ENCODE data around the gene LTBP3. TPM values are rescaled to one million over a fixed set of nuclear protein-coding genes. Genes with fewer than 3 reads are reported as not detected.

LTBP3 gene
- total and polyA plus RNA-seq, 2 of the 4 experiments (the other 2 are of a cell fraction): 6.6 to 145 TPM

DNA sequence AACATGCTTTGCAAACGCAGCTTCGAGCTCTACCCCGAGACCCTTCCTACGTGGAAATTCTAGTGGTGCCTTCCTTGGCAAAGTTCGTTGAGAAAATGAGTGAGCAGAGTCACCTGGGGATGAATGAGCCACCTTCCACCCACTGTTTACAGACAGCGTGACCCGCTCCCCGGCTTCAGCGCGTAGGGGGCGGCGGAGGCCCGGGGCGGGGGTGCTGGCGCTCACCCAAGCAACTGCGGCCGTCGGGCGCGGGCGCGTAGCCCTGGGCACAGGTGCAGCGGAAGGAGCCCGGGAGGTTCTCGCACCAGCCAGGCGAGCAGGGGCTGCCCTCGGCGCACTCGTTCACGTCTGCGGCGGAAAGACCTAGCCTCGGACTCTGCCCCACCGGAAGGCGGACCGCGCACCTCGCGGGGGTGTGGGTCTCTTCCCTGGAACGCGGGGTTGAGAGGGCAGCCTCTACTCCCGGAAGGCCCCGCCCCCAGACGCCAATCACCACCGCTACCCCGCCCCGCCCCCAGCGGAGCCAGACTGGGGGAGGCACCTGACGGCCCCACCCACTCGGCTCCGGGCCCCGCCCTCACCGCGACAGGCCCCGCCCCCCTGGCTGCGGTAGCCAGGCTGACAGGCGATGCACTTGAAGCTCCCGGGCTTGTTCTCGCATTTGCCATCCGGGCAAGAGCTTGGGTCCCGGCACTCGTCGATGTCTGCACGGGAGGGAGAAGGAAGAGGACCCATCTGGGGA is 11.8 kb downstream of the LTBP3 start:
- ATAC-seq (ENCODE audit: low read depth): no peak
- H3K79me1 ChIP-seq (ENCODE audit: low read depth in 1 of 2, low read length in 2 of 2): peaks cover 0 to 3% of the 10 kb centered on the region in 2 experiments; a peak in 2 of 4 replicates
- no peak overlapping the region for H3K9ac ChIP-seq (ENCODE audit: low read depth, low read length)
- no peak for TF ChIP-seq MXI1 (IDR thresholded peaks at IDR 0.05; ENCODE audit: borderline replicate concordance, low read depth, low read length)
- TF ChIP-seq CHD1 (IDR thresholded peaks at IDR 0.05; ENCODE audit: low read depth, low read length): no peak
- TF ChIP-seq, protein P1, sequence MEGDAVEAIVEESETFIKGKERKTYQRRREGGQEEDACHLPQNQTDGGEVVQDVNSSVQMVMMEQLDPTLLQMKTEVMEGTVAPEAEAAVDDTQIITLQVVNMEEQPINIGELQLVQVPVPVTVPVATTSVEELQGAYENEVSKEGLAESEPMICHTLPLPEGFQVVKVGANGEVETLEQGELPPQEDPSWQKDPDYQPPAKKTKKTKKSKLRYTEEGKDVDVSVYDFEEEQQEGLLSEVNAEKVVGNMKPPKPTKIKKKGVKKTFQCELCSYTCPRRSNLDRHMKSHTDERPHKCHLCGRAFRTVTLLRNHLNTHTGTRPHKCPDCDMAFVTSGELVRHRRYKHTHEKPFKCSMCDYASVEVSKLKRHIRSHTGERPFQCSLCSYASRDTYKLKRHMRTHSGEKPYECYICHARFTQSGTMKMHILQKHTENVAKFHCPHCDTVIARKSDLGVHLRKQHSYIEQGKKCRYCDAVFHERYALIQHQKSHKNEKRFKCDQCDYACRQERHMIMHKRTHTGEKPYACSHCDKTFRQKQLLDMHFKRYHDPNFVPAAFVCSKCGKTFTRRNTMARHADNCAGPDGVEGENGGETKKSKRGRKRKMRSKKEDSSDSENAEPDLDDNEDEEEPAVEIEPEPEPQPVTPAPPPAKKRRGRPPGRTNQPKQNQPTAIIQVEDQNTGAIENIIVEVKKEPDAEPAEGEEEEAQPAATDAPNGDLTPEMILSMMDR (conservative IDR thresholded peaks at IDR 0.05; ENCODE audit: low read depth, low read length): no peak
- no peak for TF ChIP-seq POLR2A (IDR thresholded peaks at IDR 0.05; ENCODE audit: low read depth, low read length)
- TF ChIP-seq RCOR1 (IDR thresholded peaks at IDR 0.05; ENCODE audit: insufficient replicate concordance, low read length): no peak
- no peak for TF ChIP-seq USF2 (IDR thresholded peaks at IDR 0.05; ENCODE audit: low read depth, low read length)
- H3K4ac ChIP-seq (ENCODE audit: low read depth, low read length): no peak overlapping the region
- no peak overlapping the region for H3K27ac ChIP-seq (ENCODE audit: insufficient read depth, low read length)
- peaks cover 4% of the 10 kb centered on the region; the same call in 1 of the 2 replicates for H4K20me1 ChIP-seq (ENCODE audit: insufficient read depth, low read length)
- H3K18ac ChIP-seq (ENCODE audit: low read depth, low read length): no peak overlapping the region
- H3K23ac ChIP-seq (ENCODE audit: low read depth, low read length): no peak overlapping the region
- H4K91ac ChIP-seq (ENCODE audit: insufficient read depth, low read depth, low read length): no peak overlapping the region
- DNase-seq: no peak
- H2AK9ac ChIP-seq (replicated peaks; ENCODE audit: low read depth, low read length, poor library complexity): peak overlapping the region; percentile 48
- no peak overlapping the region for H3K14ac ChIP-seq (replicated peaks; ENCODE audit: low read depth, low read length)
- no peak overlapping the region for H3K4me3 ChIP-seq (ENCODE audit: insufficient read depth, low read depth, low read length)
- intact Hi-C loops (cut with micrococcal nuclease) (no loop called here), dilution Hi-C loops (cut with HindIII; ENCODE audit: low sequenced_read_pairs, unreplicated experiment) (no loop called here), in situ Hi-C loops (cut with MboI; ENCODE audit: low sequenced_read_pairs) (no loop called here)
- peaks cover 2% of the 10 kb centered on the region; the same call in 1 of the 2 replicates for H3K4me1 ChIP-seq (ENCODE audit: control insufficient read depth, insufficient read depth, low read length)
- H3K56ac ChIP-seq (ENCODE audit: extremely low read depth, insufficient read depth, low read length): no peak overlapping the region
- POLR2A ChIA-PET (ENCODE audit: unreplicated experiment): no interaction called here
- H2BK5ac ChIP-seq (ENCODE audit: low read depth, low read length, poor library complexity, severe bottlenecking): no peak overlapping the region
- H3K9me3 ChIP-seq (ENCODE audit: control insufficient read depth, insufficient read depth, low read length): no peaks in the 10 kb centered on the region
- no peak overlapping the region for H2BK15ac ChIP-seq (ENCODE audit: low read depth, low read length)
- BruUV-seq (replicated peaks): no TSS peak
- no peak overlapping the region for H4K5ac ChIP-seq (ENCODE audit: low read depth, low read length)
- peaks cover 44% of the 10 kb centered on the region for H3K36me3 ChIP-seq (ENCODE audit: control insufficient read depth, insufficient read depth, low read length)
- H3K4me2 ChIP-seq (ENCODE audit: low read depth, low read length): no peak overlapping the region
- WGBS, 2 experiments (ENCODE audit: extremely low coverage in 2 of 2, insufficient read length in 1 of 2): 80% methylated on average over 20 of the region's 64 CpGs; no CpG with 5 or more reads in 1 of the 2 experiments
- H2BK120ac ChIP-seq (ENCODE audit: low read depth, low read length): no peak overlapping the region
- no peak overlapping the region for H2BK20ac ChIP-seq (ENCODE audit: low read depth, low read length)
- no peaks in the 10 kb centered on the region for H3K27me3 ChIP-seq (ENCODE audit: control insufficient read depth, insufficient read depth, low read length)
- no peaks in the 10 kb centered on the region for H3K9me1 ChIP-seq (ENCODE audit: insufficient read depth, low read length)
- CTCF ChIA-PET: no interaction called here
- H2AFZ ChIP-seq (replicated peaks; ENCODE audit: low read length, poor library complexity): no peak overlapping the region
- H2AK5ac ChIP-seq (ENCODE audit: low read depth, low read length): no peak overlapping the region
- no peak overlapping the region for H4K8ac ChIP-seq (ENCODE audit: low read depth in 2 of 2, low read length in 2 of 2)

Measured in IMR-90 (cell line).